HCT116 (cell line): ENCODE measurements around the gene ZMYND12. TPM values are rescaled to one million over a fixed set of nuclear protein-coding genes. Genes with fewer than 3 reads are reported as not detected.

Source experiments
- ATAC-seq: fragments of 200-7000 bp; cut with Tn5 transposase; 2 replicates; pipeline ENCODE4 v1.9.1; 2020; ENCODE audit warnings: mild to moderate bottlenecking, moderate library complexity
- BruUV-seq: library from RNA; stranded (reverse); fragments of 400-500 nt; replicated peaks from 2 replicates; lab custom pipeline; 2021; lab: Mats Ljungman, UMichigan
- CTCF ChIA-PET: fragments of 300-600 bp; sonication (Branson Sonifier 250); formaldehyde crosslinking; loops from one replicate; lab custom pipeline; 2021; ENCODE audit warnings: antibody characterized with exemption; lab: Charles Lee
- POLR2A ChIA-PET: fragments of 300-600, 350-600 bp; sonication (Branson Sonifier 250); formaldehyde crosslinking; loops from one replicate; lab custom pipeline; 2021; ENCODE audit warnings: antibody characterized with exemption; lab: Charles Lee
- RAD21 ChIA-PET, 2 experiments: fragments of 300-600 bp; sonication (Branson Sonifier 250); formaldehyde crosslinking; loops; one replicate each; lab custom pipeline; 2023; ENCODE audit warnings: low total read pairs in 2 of 2; ENCODE audit not compliant: uncharacterized antibody in 2 of 2, unreplicated experiment in 2 of 2, low non-redundant PET in 1 of 2; lab: Charles Lee
- DNase-seq: peaks from one replicate; pipeline ENCODE4 v3.0.0-alpha.2; 2010; ENCODE audit warnings: low read depth, low spot score
- H2AFZ ChIP-seq: fragments of 200-600 bp; shearing (Covaris generic), sonication (generic); 2 replicates; pipeline ENCODE4 v1.6.1; 2017; ENCODE audit warnings: low read depth, mixed run types, mixed read lengths, antibody characterized with exemption, low read length; ENCODE audit not compliant: poor library complexity, severe bottlenecking
- H3K27ac ChIP-seq: 2 replicates; pipeline ENCODE4 v1.5.1; 2012; ENCODE audit warnings: low read depth, low read length
- H3K27me3 ChIP-seq: fragments of 200-600 bp; sonication (generic); 2 replicates; pipeline ENCODE4 v1.6.1; 2016; ENCODE audit warnings: mixed run types, low read length, mixed read lengths; ENCODE audit not compliant: insufficient read depth
- H3K36me3 ChIP-seq, 2 experiments: fragments of 200-500 bp in 1 of 2; fragments of 200-600 bp in 1 of 2; sonication (Bioruptor generic) in 1 of 2; sonication (generic) in 1 of 2; 2 replicates each; pipeline versions ENCODE4 v1.5.1 to v1.6.1; 2014 to 2016; ENCODE audit warnings: low read length in 2 of 2, inconsistent platforms in 1 of 2, mixed read lengths in 1 of 2, mixed run types in 1 of 2; ENCODE audit not compliant: insufficient read depth in 2 of 2, control insufficient read depth in 1 of 2
- H3K4me1 ChIP-seq, 2 experiments: fragments of 200-600 bp in 1 of 2; sonication (generic) in 1 of 2; 2 replicates each; pipeline versions ENCODE4 v1.5.1 to v1.6.1; 2012 to 2017; ENCODE audit warnings: low read length in 2 of 2, inconsistent platforms in 1 of 2, mild to moderate bottlenecking in 1 of 2, mixed read lengths in 1 of 2, mixed run types in 1 of 2, moderate library complexity in 1 of 2; ENCODE audit not compliant: insufficient read depth in 2 of 2, control insufficient read depth in 1 of 2
- H3K4me2 ChIP-seq: fragments of 200-600 bp; sonication (generic); 2 replicates; pipeline ENCODE4 v1.6.1; 2017; ENCODE audit warnings: mixed run types, low read length, mixed read lengths
- H3K4me3 ChIP-seq, 2 experiments: fragments of 200-600 bp in 1 of 2; sonication (generic) in 1 of 2; replicated peaks in 1 of 2; 2 replicates each; pipeline ENCODE4 v1.5.1; 2011 to 2016; ENCODE audit warnings: low read length in 2 of 2, control low read depth in 1 of 2, low read depth in 1 of 2, mild to moderate bottlenecking in 1 of 2, mixed read lengths in 1 of 2, mixed run types in 1 of 2
- H3K79me2 ChIP-seq: fragments of 200-600 bp; sonication (generic); 2 replicates; pipeline ENCODE4 v1.6.1; 2017; ENCODE audit warnings: mild to moderate bottlenecking, mixed run types, low read length, moderate library complexity, mixed read lengths; ENCODE audit not compliant: insufficient read depth
- H3K9ac ChIP-seq: fragments of 200-600 bp; sonication (generic); 2 replicates; pipeline ENCODE4 v1.6.1; 2016; ENCODE audit warnings: low read length, mixed read lengths
- H3K9me2 ChIP-seq: fragments of 200-600 bp; sonication (generic), shearing (Covaris generic); 2 replicates; pipeline ENCODE4 v1.6.1; 2017; ENCODE audit warnings: mixed run types, mild to moderate bottlenecking, moderate library complexity; ENCODE audit not compliant: insufficient read depth
- H3K9me3 ChIP-seq, 2 experiments: fragments of 200-500 bp in 1 of 2; fragments of 200-600 bp in 1 of 2; sonication (Bioruptor generic) in 1 of 2; sonication (generic) in 1 of 2; 2 replicates each; pipeline ENCODE4 v1.6.1; 2014 to 2017; ENCODE audit warnings: low read length in 2 of 2, mixed read lengths in 2 of 2, inconsistent platforms in 1 of 2, low read depth in 1 of 2, mild to moderate bottlenecking in 1 of 2, mixed run types in 1 of 2, moderate library complexity in 1 of 2; ENCODE audit not compliant: control insufficient read depth in 1 of 2, insufficient read depth in 1 of 2
- H4K20me1 ChIP-seq: fragments of 200-600 bp; sonication (generic), shearing (Covaris generic); 2 replicates; pipeline ENCODE4 v1.6.1; 2017; ENCODE audit warnings: mixed run types, mild to moderate bottlenecking, moderate library complexity; ENCODE audit not compliant: insufficient read depth
- CBX3 ChIP-seq: IDR thresholded peaks from 2 replicates; pipeline ENCODE4 v1.6.1; 2012; ENCODE audit warnings: low read depth
- CEBPB ChIP-seq: IDR thresholded peaks from 2 replicates; pipeline ENCODE4 v1.6.1; 2012; ENCODE audit warnings: low read depth
- FOSL1 ChIP-seq: IDR thresholded peaks from 2 replicates; pipeline ENCODE4 v1.6.1; 2012; ENCODE audit warnings: low read depth
- POLR2A ChIP-seq: IDR thresholded peaks from 2 replicates; pipeline ENCODE4 v1.7.0; 2011; ENCODE audit warnings: borderline replicate concordance; ENCODE audit not compliant: insufficient read depth, insufficient read length; ENCODE audit errors: extremely low read depth
- POLR2AphosphoS5 ChIP-seq: IDR thresholded peaks from 2 replicates; pipeline ENCODE4 v1.6.1; 2011; ENCODE audit warnings: mild to moderate bottlenecking, low read depth, low read length, moderate library complexity
- REST ChIP-seq: IDR thresholded peaks from 2 replicates; pipeline ENCODE4 v1.6.1; 2012; ENCODE audit warnings: low read depth
- TCF7L2 ChIP-seq: IDR thresholded peaks from 2 replicates; pipeline ENCODE4 v1.7.0; 2011; ENCODE audit warnings: borderline replicate concordance, inconsistent platforms; ENCODE audit not compliant: insufficient read depth, insufficient read length; ENCODE audit errors: extremely low read depth
- ZBTB33 ChIP-seq: IDR thresholded peaks from 2 replicates; pipeline ENCODE4 v1.6.1; 2011; ENCODE audit warnings: mild to moderate bottlenecking, low read length, moderate library complexity; ENCODE audit not compliant: insufficient replicate concordance; ENCODE audit errors: extremely low read depth
- ZFX ChIP-seq: fragments of 450-650 bp; IDR thresholded peaks from 2 replicates; pipeline ENCODE4 v1.6.1; 2017
- intact Hi-C: fragments of 100-400 bp; cut with micrococcal nuclease; formaldehyde crosslinking; loops from 2 replicates; pipeline ENCODE4 v1.10.0; 2022
- total RNA-seq: library from RNA; stranded (reverse); gene quantifications from one replicate; pipeline ENCODE4 v1.2.1, GENCODE V29; 2021; ENCODE audit not compliant: unreplicated experiment
- TF ChIP-seq, protein P1 (sequence below): IDR thresholded peaks from 2 replicates; pipeline ENCODE4 v1.6.1; 2012

The ZMYND12 gene
- total RNA-seq, 1 experiment from 2014 or later = 0.25 TPM

GRCh38 chr1:42469727-42470126 is 13.9 kb upstream of the ZMYND12 start (continued):
- TF ChIP-seq REST = no peak
- TF ChIP-seq POLR2A = no peak
- TF ChIP-seq, protein P1, sequence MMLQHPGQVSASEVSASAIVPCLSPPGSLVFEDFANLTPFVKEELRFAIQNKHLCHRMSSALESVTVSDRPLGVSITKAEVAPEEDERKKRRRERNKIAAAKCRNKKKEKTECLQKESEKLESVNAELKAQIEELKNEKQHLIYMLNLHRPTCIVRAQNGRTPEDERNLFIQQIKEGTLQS = no peak
- no peak for TF ChIP-seq FOSL1
- TF ChIP-seq POLR2AphosphoS5 = no peak
- no peak for TF ChIP-seq ZFX
- TF ChIP-seq TCF7L2 = no peak
- no peak for TF ChIP-seq CEBPB
- TF ChIP-seq CBX3 = no peak

DNA sequence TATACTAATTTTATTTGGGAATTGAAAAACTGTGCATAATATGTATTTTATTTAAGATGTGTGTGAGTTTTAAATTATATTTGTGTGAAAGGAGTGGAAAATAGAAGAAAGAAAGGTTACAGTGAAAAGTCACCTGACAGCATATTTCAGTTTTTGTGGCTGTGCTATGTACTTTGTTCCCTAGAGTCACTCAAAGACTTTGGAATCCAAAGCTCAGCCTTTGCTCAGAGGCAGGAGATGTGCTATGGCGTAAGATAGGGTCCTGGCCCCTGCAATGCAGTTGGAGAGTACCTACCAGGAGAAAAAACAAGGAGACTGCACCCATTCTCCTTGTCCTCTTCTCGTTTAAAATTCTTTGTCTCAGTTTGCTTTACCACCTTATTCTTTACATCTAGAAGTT is 10.2 kb upstream of the ZMYND12 start:
- Histone ChIP-seq H2AFZ (no peak overlapping the region), H3K4me3 (no peak overlapping the region), H3K4me2 (no peak overlapping the region), H3K9ac (no peak overlapping the region), H3K27ac (no peak overlapping the region), H3K36me3 (no peaks in the 10 kb centered on the region), H3K27me3 (no peaks in the 10 kb centered on the region), H3K79me2 (no peaks in the 10 kb centered on the region), H3K9me2 (no peaks in the 10 kb centered on the region), H3K4me1 (peaks cover 4 to 14% of the 10 kb centered on the region in 2 experiments; a peak in 3 of 4 replicates), H3K9me3 (no peaks in the 10 kb centered on the region), H4K20me1 (no peaks in the 10 kb centered on the region)
- TF ChIP-seq CBX3 (no peak), ZBTB33 (no peak)
- no peak for DNase-seq
- intact Hi-C loops = no loop called here
- BruUV-seq = no TSS peak
- POLR2A ChIA-PET = no interaction called here
- CTCF ChIA-PET = no interaction called here
- RAD21 ChIA-PET = no interaction called here
- ATAC-seq = no peak
